A549 treated with DMSO at 1 μM for 4 hours (cell line): ENCODE data around the gene PCDHGB2. TPM values are rescaled to one million over a fixed set of nuclear protein-coding genes. Genes with fewer than 3 reads are reported as not detected.

ENCODE experiments used
- total RNA-seq: library from RNA; stranded (reverse); fragments of 200-300 nt; extraction: Qiagen RNA extraction; gene quantifications from 5 replicates; pipeline ENCODE4 v1.2.3, GENCODE V29; 2022; ENCODE audit warnings: low read depth

PCDHGB2 gene
- 0.09 to 0.20 TPM (median 0.14 TPM) in 4 of 5 replicates, not detected in the other for total RNA-seq

GRCh38 chr5:141359790-141360426 is at the start of gene PCDHGB2:
PCDHGB2 (plus strand) TSS chr5:141359994; CDS start chr5:141360136, 142 bp downstream.

GRCh38 chr5:141320225-141321169 is 39.3 kb upstream of the PCDHGB2 start, which contains the start of gene TAF7:
TAF7 (minus strand) TSS chr5:141320784; CDS start chr5:141320044, 740 bp downstream.

GRCh38 chr5:141330299-141331080 is 29.3 kb upstream of the PCDHGB2 start, which contains the start of gene PCDHGA1:
PCDHGA1 (plus strand) TSS chr5:141330514.

GRCh38 chr5:141338538-141339306 is 21.1 kb upstream of the PCDHGB2 start, which contains the start of gene PCDHGA2:
PCDHGA2 (plus strand) TSS chr5:141338760.

GRCh38 chr5:141343242-141343952 is 16.4 kb upstream of the PCDHGB2 start, which contains the start of gene PCDHGA3:
PCDHGA3 (plus strand) TSS chr5:141343829; CDS start chr5:141344034, 205 bp downstream.

GRCh38 chr5:141349917-141350619 is 9.7 kb upstream of the PCDHGB2 start, which contains the start of gene PCDHGB1:
PCDHGB1 (plus strand) TSS chr5:141350099; CDS start chr5:141350261, 162 bp downstream.

GRCh38 chr5:141354900-141355469 is 4.8 kb upstream of the PCDHGB2 start, which contains the start of gene PCDHGA4:
PCDHGA4 (plus strand) TSS chr5:141355021; CDS start chr5:141355108, 87 bp downstream.

GRCh38 chr5:141363952-141364660 is 4.3 kb downstream of the PCDHGB2 start, which contains the start of gene PCDHGA5:
PCDHGA5 (plus strand) TSS chr5:141364162; CDS start chr5:141364331, 169 bp downstream.

GRCh38 chr5:141369994-141370848 is 10.4 kb downstream of the PCDHGB2 start, which contains the start of gene PCDHGB3:
PCDHGB3 (plus strand) TSS chr5:141370242; CDS start chr5:141370395, 153 bp downstream.

GRCh38 chr5:141373673-141374317 is 14.0 kb downstream of the PCDHGB2 start, which contains the start of gene PCDHGA6:
PCDHGA6 (plus strand) TSS chr5:141373891; CDS start chr5:141374084, 193 bp downstream.

GRCh38 chr5:141382469-141383294 is 22.9 kb downstream of the PCDHGB2 start, which contains the start of gene PCDHGA7:
PCDHGA7 (plus strand) TSS chr5:141382742; CDS start chr5:141382900, 158 bp downstream.

GRCh38 chr5:141387557-141388311 is 27.9 kb downstream of the PCDHGB2 start, which contains the start of gene PCDHGB4:
PCDHGB4 (plus strand) TSS chr5:141387698; CDS start chr5:141387885, 187 bp downstream.

GRCh38 chr5:141392429-141393198 is 32.8 kb downstream of the PCDHGB2 start, which contains the start of gene PCDHGA8:
PCDHGA8 (plus strand) TSS chr5:141392633; CDS start chr5:141392814, 181 bp downstream.

